ENCODE data around the gene EHD3. TPM values are rescaled to one million over a fixed set of nuclear protein-coding genes. Genes with fewer than 3 reads are reported as not detected.

EHD3 gene
- total RNA-seq, 1 donor from 2014 or later = 13.2 TPM

DNA sequence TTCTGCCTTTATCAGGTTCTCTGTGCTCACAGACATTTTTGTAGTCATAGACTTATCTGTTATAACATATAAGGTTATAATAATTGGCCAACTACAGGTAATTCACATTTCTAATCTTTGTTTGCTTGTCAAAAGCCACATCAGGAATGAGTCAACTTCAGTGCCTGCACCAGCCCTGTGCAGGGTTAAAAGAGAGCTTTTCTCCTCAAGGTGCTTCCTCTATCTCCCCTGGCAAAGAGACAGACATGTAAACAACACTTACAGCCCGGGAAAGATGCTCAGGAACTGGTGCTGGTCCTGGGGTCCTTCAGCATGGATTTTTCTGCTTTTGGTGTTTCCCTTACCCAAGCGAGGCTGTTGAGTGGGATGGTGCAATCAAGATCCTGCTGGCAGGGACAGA, 7.7 kb upstream of the EHD3 start:
- peaks cover 25% of the 10 kb centered on the region for H3K4me1 Mint-ChIP-seq
- DNase-seq (ENCODE audit: low spot score in 2 of 2, unreplicated experiment in 2 of 2) = no peak
- no peak overlapping the region for H3K4me3 Mint-ChIP-seq
- TF ChIP-seq, protein P1, sequence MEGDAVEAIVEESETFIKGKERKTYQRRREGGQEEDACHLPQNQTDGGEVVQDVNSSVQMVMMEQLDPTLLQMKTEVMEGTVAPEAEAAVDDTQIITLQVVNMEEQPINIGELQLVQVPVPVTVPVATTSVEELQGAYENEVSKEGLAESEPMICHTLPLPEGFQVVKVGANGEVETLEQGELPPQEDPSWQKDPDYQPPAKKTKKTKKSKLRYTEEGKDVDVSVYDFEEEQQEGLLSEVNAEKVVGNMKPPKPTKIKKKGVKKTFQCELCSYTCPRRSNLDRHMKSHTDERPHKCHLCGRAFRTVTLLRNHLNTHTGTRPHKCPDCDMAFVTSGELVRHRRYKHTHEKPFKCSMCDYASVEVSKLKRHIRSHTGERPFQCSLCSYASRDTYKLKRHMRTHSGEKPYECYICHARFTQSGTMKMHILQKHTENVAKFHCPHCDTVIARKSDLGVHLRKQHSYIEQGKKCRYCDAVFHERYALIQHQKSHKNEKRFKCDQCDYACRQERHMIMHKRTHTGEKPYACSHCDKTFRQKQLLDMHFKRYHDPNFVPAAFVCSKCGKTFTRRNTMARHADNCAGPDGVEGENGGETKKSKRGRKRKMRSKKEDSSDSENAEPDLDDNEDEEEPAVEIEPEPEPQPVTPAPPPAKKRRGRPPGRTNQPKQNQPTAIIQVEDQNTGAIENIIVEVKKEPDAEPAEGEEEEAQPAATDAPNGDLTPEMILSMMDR (IDR thresholded peaks at IDR 0.05; ENCODE audit: unreplicated experiment) = no peak
- no peaks in the 10 kb centered on the region for H3K9me3 Mint-ChIP-seq
- peaks cover 10% of the 10 kb centered on the region for H3K27me3 Mint-ChIP-seq (ENCODE audit: low read depth)
- no peaks in the 10 kb centered on the region for H3K36me3 Mint-ChIP-seq
- no peak overlapping the region for H3K27ac Mint-ChIP-seq

- H3K4me3 Mint-ChIP-seq = no peak overlapping the region
- TF ChIP-seq, protein P1 (IDR thresholded peaks at IDR 0.05; ENCODE audit: unreplicated experiment) = no peak
- H3K9me3 Mint-ChIP-seq = no peaks in the 10 kb centered on the region
- H3K27me3 Mint-ChIP-seq (ENCODE audit: low read depth) = peaks cover 7% of the 10 kb centered on the region
- no peak for DNase-seq (ENCODE audit: low spot score in 2 of 2, unreplicated experiment in 2 of 2)
- no peaks in the 10 kb centered on the region for H3K36me3 Mint-ChIP-seq
- H3K27ac Mint-ChIP-seq = peak overlapping the region; percentile 11
- H3K4me1 Mint-ChIP-seq = peaks cover 34% of the 10 kb centered on the region
Measured at GRCh38 chr2:31227110-31227509, 6.8 kb upstream of the EHD3 start.

DNA sequence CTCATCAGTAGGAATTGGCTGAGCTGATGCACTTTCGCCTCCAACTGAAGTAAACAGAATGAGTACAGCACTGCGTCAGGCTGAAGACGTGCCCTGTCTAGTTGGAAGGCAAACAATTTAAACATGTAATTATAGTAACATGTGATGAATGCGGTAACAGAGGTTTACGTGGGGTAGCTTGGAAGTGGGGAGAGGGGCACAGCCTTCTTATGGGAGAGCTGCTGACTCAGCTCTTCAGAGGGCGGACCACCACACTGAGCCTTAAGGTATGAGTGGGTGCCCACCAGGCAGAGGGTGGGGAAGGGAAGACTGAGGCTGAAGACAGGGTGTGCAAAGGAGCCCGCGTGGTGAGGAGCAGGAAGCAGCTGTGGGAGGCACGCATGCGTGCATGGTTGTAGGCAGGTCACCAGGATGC, 6.2 kb upstream of the EHD3 start:
- peak overlapping the region; percentile 11 for H3K27ac Mint-ChIP-seq
- H3K9me3 Mint-ChIP-seq = no peaks in the 10 kb centered on the region
- peaks cover 7% of the 10 kb centered on the region for H3K27me3 Mint-ChIP-seq (ENCODE audit: low read depth)
- H3K4me1 Mint-ChIP-seq = peaks cover 36% of the 10 kb centered on the region
- TF ChIP-seq, protein P1 (IDR thresholded peaks at IDR 0.05; ENCODE audit: unreplicated experiment) = no peak
- no peak overlapping the region for H3K4me3 Mint-ChIP-seq
- no peak for DNase-seq (ENCODE audit: low spot score in 2 of 2, unreplicated experiment in 2 of 2)
- no peaks in the 10 kb centered on the region for H3K36me3 Mint-ChIP-seq

DNA sequence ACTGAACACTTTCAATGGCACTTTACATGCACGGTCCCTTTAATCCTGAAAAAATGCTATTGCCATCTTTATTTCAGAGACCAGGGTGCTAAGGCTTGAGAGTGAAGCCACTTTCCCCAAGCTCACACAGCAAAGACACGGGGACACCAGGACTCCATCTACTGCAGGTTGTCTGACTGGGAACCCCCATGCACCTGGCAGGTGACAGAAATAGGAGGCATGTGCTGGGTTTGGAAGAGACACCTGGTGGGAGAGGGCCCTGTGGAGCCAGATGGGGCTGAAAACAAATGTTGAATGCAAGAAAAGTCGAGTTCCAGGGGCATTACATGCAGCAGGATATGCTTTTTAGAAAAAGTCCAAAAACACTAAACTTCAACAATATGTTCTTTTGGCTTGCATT, 5.2 kb upstream of the EHD3 start:
- Mint-ChIP-seq H3K4me1 (peaks cover 43% of the 10 kb centered on the region), H3K27ac (no peak overlapping the region), H3K27me3 (ENCODE audit: low read depth) (peaks cover 4% of the 10 kb centered on the region), H3K4me3 (no peak overlapping the region), H3K36me3 (no peaks in the 10 kb centered on the region), H3K9me3 (no peaks in the 10 kb centered on the region)
- TF ChIP-seq, protein P1 (IDR thresholded peaks at IDR 0.05; ENCODE audit: unreplicated experiment) = no peak
- no peak for DNase-seq (ENCODE audit: low spot score in 2 of 2, unreplicated experiment in 2 of 2)

DNA sequence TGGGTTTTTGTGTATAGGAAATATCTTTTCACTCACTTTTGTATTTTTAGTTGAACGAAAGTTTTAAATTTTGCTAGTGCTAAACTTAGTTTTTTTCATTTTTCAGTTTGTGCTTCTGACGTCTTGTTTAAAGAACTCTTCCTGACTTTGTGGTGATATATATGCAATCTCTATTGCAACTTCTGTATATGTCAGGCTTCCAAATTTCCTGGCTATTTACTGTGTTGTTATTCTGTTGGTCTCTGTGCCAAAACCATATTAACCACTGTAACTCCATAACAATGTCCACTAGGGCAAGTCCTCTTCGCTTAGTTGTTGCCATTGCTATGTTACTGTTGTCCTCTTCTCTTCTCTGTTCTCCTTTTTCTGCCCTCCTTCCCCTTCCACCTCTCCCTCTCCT, 3.2 kb upstream of the EHD3 start:
- DNase-seq (ENCODE audit: low spot score in 2 of 2, unreplicated experiment in 2 of 2) = no peak
- no peaks in the 10 kb centered on the region for H3K9me3 Mint-ChIP-seq
- TF ChIP-seq, protein P1 (IDR thresholded peaks at IDR 0.05; ENCODE audit: unreplicated experiment) = no peak
- peaks cover 56% of the 10 kb centered on the region for H3K4me1 Mint-ChIP-seq
- peaks cover 4% of the 10 kb centered on the region for H3K27me3 Mint-ChIP-seq (ENCODE audit: low read depth)
- H3K4me3 Mint-ChIP-seq = no peak overlapping the region
- H3K36me3 Mint-ChIP-seq = no peaks in the 10 kb centered on the region
- H3K27ac Mint-ChIP-seq = no peak overlapping the region
